GM18951 (cell line): ENCODE measurements around the gene FBXL16.

ENCODE experiments used
- POLR2A ChIP-seq: IDR thresholded peaks from 4 replicates; pipeline ENCODE4 v1.6.1; 2011; ENCODE audit warnings: mild to moderate bottlenecking; ENCODE audit not compliant: insufficient read length, insufficient read depth; ENCODE audit errors: extremely low read depth
- in situ Hi-C: fragments of 300-500 bp; cut with MboI; formaldehyde crosslinking; loops from one replicate; pipeline ENCODE4 v1.12.0; 2022; ENCODE audit warnings: low sequenced_read_pairs, mixed read lengths, inconsistent platforms; ENCODE audit not compliant: unreplicated experiment

FBXL16 gene

DNA sequence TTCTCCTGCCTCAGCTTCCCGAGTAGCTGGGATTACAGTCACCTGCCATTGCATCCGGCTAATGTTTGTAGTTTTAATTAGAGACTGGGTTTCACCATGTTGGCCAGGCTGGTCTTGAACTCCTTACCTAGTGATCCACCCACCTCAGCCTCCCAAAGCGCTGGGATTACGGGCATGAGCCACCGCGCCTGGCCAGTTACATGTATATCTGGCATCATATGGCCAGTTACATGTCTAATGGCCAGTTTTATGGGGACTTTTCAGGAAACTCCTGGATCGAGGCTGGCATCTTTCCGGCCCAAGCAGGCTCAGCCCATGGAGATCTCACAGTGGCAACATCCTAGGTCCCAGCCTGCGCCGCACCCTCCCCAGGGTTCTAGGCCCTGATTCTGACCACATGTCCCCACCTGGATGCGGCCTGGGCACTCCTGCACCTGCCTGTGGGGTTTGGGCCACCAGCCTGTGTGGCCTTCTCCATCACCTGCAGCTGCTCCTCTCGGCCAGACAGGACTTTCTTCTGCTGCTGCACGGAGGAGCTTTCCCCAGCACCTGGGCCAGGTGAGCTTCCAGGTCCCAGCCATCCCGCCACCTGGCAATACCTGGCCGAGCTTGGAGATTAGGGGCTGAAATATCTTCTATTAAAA, 36.5 kb upstream of the FBXL16 start:
- in situ Hi-C loops, result no loop called here
- TF ChIP-seq POLR2A, result no peak

DNA sequence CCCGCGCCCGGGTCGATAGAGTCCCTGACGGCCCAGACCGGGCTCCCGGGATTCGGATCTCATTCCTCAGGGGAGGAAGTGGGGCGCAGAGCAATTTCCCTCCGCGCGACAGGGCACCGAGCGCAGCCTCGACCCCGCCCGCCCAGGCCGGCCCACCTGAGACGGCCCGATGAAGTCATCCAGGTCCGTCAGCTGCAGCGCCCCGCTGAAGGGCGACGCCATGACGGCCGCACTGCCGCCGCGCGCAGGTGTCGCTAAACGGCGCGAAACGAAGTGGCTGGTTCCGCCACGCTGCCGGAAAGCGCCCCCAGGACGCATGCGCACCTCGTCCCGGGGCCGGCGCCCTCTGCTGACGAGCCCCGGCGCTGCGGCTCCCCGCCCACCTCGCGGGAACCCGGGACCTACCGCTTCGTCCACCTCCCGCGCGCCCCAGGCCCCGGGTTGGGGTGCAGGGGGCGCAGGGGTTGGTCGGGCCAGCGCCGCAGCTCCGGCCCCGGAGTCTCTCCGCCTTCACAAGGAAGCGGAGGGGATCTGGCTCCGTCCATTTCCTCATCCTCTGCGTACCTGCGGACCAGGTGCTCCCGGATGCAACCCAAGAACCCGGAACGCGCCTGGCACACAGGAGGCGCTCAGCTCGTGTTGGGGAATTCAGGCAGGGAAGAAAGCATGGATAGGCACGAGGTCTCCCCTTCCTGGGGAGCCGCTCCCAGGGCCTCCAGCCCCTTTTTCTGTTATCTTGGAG, 35.3 kb upstream of the FBXL16 start, which contains the start of gene CIAO3:
Gene CIAO3, minus strand, starts transcription at position 234 of the 742 bp plus-strand sequence. Its CDS starts 12 bp downstream, at position 222.
- in situ Hi-C loops, result no loop called here

DNA sequence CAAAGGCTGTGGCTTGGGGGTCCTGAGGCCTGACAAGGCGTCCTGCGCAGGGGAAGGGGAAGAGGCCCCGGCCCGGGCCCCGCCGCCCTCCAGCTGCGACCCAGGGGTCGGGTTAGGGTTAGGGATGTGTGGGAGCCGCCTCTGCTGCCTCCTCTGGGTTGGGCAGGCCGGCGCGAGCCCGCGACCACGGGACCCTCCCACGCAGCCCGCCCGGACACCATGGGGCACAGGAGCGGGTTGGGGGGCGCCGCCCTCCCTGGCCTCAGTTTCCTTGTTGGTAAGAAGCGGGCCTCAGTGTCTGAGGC, 34.8 kb upstream of the FBXL16 start:
- TF ChIP-seq POLR2A, result no peak
- in situ Hi-C loops, result no loop called here

More for the DNA sequence above, 35.3 kb upstream of the FBXL16 start, which contains the start of gene CIAO3:
- TF ChIP-seq POLR2A, result peak; percentile 86

DNA sequence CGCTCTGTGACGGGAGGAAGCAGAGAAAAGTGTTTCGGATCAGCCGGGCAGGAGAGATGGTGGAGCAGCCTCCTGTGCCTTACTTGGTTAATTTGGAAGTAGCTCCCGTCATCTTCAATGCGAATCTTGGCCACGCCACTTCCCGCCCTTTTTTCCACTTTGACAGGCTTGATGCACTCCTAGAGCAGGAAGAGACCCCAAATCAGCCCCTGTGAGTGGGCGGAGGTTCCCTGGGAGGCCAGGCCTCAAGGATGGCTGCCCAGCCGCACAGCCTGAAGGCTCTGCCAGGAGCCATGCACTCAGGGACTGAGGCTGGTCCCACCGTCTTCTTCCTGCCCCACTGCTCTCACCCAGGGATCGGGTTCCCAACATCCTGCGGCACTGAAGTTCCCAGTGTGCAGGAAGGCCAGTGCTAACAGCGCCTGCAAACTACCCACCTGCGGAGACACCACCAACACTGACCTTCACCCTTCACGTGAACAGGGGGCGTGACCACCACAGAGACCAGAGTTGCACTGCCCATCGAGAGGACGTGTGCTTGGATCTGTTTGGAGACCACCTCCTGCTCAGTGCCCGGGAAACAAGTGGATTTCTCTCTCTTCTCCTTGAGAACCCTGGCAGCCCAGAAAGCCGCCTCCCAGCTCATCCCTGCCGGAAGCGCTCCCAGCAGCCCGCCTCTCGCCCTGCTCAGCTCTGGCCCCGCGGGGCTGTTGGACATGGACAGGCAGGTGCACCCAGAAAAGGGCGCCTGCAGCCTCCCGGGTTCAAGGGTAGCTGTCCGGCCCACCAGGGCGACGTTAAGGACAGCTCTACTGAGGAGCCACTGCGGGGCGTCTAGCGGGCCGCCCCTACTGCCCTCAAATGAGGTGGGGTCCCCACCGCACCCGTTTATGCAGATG, 34.2 kb upstream of the FBXL16 start:
- no peak for TF ChIP-seq POLR2A
- in situ Hi-C loops, result no loop called here

DNA sequence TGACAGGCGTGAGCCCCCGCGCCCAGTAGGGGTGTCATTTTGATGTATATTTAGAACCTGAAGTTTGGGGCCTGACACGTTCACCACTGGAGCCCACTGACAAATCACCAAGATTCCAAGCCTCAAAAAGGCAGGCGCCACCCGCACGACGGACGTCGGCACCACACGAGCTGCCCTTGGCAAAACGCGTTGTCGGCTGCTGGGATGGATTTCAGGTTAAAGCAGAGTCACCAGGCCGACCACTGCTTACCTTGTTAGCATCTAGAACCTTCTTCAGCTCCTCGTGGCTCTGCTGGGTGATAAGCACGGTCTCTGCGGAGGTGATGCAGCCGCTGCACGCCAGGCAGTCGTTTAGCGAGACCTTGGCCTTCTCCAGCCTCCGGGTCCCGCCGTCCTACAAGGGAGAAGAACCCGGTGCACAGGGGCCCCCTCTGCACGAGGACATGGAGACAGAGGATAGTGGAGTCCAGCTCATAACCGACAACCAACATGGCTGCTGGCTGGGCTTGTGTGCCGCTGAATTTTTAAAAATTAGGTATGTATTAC, 31.4 kb upstream of the FBXL16 start:
- no peak for TF ChIP-seq POLR2A
- in situ Hi-C loops, result no loop called here

DNA sequence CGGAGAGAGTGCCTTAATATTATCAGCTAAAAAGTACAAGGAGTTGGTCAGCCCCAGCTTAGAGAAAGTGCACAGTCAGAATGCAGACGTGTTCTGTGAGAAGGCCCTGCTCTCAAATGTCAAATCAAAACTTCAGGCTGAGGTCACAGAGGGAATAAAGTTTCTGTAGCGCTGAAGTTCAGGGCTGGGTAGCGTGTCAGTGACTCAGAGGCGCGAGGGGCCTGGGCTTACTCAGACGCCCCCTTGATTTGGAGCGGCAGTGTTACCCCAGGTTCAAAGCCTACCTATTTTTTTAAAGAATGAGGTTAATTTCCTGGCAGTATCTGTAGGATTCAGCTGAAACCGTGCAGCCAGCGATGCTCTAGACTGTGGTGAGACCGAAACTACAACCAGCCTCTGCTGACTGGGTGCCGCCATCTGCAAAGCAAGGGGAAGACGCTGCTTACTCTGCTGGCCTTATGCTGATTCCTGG, 30.4 kb upstream of the FBXL16 start:
- TF ChIP-seq POLR2A, result no peak
- in situ Hi-C loops, result no loop called here

DNA sequence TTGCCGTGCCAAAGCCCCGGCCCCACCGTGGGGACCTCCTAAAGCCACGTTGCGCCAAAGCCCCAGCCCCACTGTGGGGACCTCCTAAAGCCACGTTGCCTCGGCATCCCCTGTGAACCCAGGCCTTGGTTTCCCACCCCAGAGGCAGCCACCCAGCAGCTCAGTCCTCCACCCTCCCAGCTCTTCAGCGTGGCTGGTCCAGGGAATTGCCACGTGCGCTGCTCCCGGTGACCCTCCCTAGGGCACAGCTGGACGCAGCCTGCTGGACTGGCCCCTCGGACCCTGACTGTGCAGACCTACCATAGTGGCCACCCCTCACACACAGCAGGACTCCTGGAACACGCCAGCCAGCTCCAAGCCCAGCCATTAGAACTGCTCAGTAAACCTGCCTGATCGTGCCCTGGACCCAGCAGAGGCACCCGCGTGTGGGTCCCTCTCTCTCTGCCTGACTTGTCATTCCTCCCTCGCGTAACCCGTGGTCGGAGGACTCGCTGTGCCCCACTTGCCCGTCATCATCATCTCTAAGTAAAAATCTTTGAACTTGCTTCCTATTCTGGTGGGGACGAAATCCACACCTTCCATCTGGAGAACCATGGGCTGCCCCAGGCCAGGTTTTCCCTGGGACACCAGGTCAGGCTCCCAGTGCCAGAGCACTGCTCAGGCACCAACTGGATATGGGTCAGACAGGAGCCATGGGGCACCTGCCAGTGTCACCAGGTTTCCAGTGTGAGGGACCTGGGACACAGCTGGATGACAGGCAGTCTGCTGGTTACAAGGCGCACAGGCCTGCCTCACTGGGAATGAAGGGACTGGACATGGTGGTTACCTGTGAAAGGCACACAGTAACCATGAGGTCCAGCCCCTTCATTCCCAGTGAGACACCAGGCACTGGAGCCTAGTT, 29.6 kb upstream of the FBXL16 start:
- no peak for TF ChIP-seq POLR2A
- in situ Hi-C loops, result no loop called here

DNA sequence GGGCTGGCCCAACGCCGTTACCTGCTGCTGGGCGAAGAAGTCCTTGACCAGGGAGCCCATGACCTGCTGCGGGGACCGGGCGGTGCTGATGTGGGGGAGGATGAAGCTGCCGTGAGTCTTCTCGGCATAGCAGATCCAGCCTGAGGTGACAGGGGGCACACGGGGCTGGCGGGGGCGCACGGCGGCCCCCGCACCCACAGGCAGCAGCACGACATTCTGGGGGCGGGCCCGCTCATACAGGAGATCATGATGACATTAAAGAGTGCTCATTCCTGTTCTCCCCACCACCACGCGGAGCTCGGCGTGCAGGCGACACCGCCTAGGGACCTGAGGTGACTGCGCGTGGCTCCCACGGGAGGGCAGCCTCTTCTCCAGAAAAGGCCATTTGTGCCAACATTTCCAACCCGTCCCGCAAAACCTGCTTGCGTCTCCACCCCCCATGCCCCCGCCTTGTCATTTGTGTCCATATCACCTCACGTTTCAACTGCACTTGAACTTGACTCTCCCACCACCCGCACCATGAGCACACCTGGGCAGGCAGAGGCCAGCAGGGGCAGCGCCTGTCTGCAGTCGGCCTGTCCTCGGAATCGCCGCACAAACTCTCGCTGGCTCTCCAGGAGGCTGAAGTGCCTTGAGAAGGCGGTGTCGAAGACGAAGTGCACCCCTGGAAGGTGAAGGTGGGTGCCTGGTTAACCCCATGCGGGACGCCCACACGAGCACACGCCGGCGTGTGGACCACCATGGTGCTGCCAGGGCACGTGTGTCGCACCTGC, 28.8 kb upstream of the FBXL16 start:
- no peak for TF ChIP-seq POLR2A
- in situ Hi-C loops, result no loop called here

DNA sequence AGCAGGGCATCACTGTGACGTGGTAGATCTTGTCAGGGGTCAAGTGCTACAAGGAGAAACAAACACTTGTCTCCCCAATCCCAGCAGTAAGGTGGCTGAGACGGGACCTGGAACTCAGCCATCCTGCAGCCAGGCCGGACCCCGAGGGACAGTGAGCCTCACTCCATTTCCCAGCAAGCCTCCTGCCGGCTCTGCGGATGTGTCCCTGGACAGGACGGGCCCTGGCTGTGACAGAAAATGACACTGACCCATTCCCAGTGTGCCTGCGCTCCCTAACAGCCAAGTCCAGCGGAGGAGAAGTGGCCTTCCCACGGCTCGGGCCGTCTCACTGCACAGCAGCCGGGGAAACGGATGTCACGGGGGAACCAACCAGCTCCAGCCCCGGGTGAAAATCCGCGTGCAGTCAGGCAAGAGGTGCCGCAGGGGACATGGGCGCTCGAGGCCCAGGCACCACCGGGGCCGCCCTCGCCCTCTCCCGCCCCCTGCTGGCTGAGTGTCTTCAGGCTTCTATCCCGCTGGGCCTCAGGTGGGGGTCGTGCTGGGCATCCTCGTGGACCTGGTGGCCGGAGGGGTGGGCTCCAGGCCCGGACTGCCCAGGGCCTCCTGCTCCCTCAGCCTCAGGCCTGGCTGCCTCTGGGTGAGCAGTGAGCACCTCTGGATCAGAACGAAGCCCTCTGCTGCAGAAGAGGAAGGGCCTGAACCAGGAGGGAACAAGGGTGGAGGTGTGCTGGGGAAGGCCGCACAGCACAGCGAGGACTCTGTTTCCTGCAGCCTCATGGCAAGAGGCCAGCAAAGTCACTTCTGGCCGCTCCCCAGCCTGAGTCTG, 28.0 kb upstream of the FBXL16 start:
- TF ChIP-seq POLR2A, result no peak
- in situ Hi-C loops, result no loop called here

DNA sequence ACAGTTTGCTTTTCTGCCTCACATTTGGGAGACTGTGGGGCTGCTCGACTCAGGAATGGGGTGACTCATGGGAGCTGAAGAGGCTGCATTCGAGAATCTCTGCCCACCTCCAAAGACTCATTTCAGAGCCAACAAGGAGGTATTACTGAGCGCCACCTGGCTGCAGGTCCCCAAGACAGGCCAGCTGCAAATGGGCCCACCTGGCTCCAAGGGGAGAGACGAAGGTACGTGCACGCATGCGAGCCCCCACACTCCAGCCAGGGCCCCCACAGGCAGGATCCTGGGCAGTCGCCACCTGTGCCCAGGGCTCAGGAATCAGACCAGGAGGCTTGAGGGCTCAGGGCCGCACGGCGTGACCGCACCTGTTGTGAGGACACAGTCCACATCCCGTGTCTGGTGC, 27.3 kb upstream of the FBXL16 start:
- in situ Hi-C loops, result no loop called here
- no peak for TF ChIP-seq POLR2A

DNA sequence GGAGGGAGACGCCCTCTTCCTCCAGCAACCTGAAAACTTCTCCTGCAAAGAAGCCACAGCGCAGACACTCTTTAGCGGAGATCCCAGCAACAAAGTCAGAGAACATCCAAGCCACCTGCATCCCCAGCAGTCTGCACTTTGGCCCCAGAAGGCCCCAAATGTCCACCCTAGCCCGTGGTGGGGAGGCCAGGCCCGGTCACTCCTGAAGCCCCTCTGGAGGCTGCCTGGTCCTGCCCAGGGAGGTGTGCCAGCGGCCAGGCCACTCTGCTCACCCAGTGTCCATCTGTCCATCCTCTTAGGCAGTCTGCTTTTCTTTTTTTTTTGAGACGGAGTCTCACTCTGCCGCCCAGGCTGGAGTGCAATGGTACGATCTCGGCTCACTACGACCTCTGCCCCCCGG, 26.7 kb upstream of the FBXL16 start:
- TF ChIP-seq POLR2A, result no peak
- in situ Hi-C loops, result no loop called here
